Islet precursor cell (in vitro differentiated cells): ENCODE data around the gene WDR7.

ENCODE experiments used
- DNase-seq: peaks from one replicate; pipeline ENCODE4 v3.0.0-alpha.2; 2018

The WDR7 gene

GRCh38 chr18:56658261-56658660, 7.1 kb downstream of the WDR7 start:
- DNase-seq, result no peak

GRCh38 chr18:56659111-56659510, 8.0 kb downstream of the WDR7 start:
- no peak for DNase-seq

GRCh38 chr18:56660655-56661054, 9.5 kb downstream of the WDR7 start:
- no peak for DNase-seq

GRCh38 chr18:56661360-56662062, 10.4 kb downstream of the WDR7 start:
- DNase-seq, result no peak

GRCh38 chr18:56662063-56662408, 10.9 kb downstream of the WDR7 start:
- DNase-seq, result no peak

- no peak for DNase-seq
These were observed 11.3 kb downstream of the WDR7 start for GRCh38 chr18:56662502-56662901.

GRCh38 chr18:56662902-56663301, 11.7 kb downstream of the WDR7 start:
- DNase-seq, result no peak

- no peak for DNase-seq
These were observed 21.2 kb downstream of the WDR7 start for GRCh38 chr18:56672391-56672790.

- DNase-seq, result no peak
These were observed 21.8 kb downstream of the WDR7 start for GRCh38 chr18:56672981-56673380.

GRCh38 chr18:56676639-56677038, 25.5 kb downstream of the WDR7 start:
- no peak for DNase-seq

- no peak for DNase-seq
These were observed 27.8 kb downstream of the WDR7 start for GRCh38 chr18:56678836-56679565.

- DNase-seq, result no peak
These were observed 33.1 kb downstream of the WDR7 start for GRCh38 chr18:56684277-56684676.

- no peak for DNase-seq
These were observed 40.4 kb downstream of the WDR7 start for GRCh38 chr18:56691530-56691929.

- no peak for DNase-seq
These were observed 45.8 kb downstream of the WDR7 start for GRCh38 chr18:56696966-56697365.

GRCh38 chr18:56702946-56703345, 51.8 kb downstream of the WDR7 start:
- DNase-seq, result no peak

- peak; percentile 66 for DNase-seq
These were observed 58.3 kb downstream of the WDR7 start for GRCh38 chr18:56709463-56709862.

GRCh38 chr18:56711708-56712445, 60.7 kb downstream of the WDR7 start:
- DNase-seq, result no peak

- DNase-seq, result no peak
These were observed 61.6 kb downstream of the WDR7 start for GRCh38 chr18:56712761-56713160.

- no peak for DNase-seq
These were observed 64.0 kb downstream of the WDR7 start for GRCh38 chr18:56715121-56715520.

GRCh38 chr18:56716692-56717146, 65.6 kb downstream of the WDR7 start:
- no peak for DNase-seq

GRCh38 chr18:56721031-56721430, 69.9 kb downstream of the WDR7 start:
- DNase-seq, result no peak

- no peak for DNase-seq
These were observed 70.3 kb downstream of the WDR7 start for GRCh38 chr18:56721491-56721890.

- no peak for DNase-seq
These were observed 71.4 kb downstream of the WDR7 start for GRCh38 chr18:56722518-56722917.

- no peak for DNase-seq
These were observed 71.9 kb downstream of the WDR7 start for GRCh38 chr18:56723068-56723467.
